ENCODE data around the gene VRK2. TPM values are rescaled to one million over a fixed set of nuclear protein-coding genes. Genes with fewer than 3 reads are reported as not detected.

Gene VRK2
- total RNA-seq, 1 experiment from 2014 or later = 20.1 TPM

DNA sequence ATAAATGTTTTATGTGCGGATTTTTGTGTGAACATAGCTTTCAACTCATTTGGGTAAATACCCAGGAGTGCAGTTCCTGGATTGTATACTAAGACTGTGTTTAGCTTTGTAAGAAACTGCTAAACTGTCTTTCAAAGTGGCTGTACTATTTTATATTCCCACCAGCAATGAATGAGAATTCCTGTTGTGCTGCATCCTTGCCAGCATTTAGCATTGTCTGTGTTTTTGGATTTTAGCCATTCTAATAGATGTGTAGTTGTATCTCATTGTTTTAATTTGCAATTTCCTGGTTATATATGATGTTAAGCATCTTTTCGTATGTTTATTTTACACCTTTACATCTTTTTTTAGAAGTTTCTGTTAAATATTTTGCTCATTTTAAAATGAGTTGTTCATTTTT is 24.2 kb downstream of the VRK2 start:
- H3K4me3 Mint-ChIP-seq = no peak overlapping the region
- ATAC-seq (no peak), DNase-seq (ENCODE audit: low spot score) (no peak)
- peaks cover 15% of the 10 kb centered on the region for H3K36me3 Mint-ChIP-seq
- CTCF ChIA-PET = no interaction called here
- H3K27me3 Mint-ChIP-seq (ENCODE audit: low read depth) = no peaks in the 10 kb centered on the region
- TF ChIP-seq ATF6 (CRISPR knock-in tag; IDR thresholded peaks at IDR 0.05) (no peak), ZNF396 (CRISPR knock-in tag; IDR thresholded peaks at IDR 0.05; ENCODE audit: borderline replicate concordance) (no peak), ZSCAN18 (CRISPR knock-in tag; IDR thresholded peaks at IDR 0.05) (no peak), ZNF232 (CRISPR knock-in tag; IDR thresholded peaks at IDR 0.05) (no peak), TEAD4 (CRISPR knock-in tag; IDR thresholded peaks at IDR 0.05) (no peak), ZNF317 (CRISPR knock-in tag; IDR thresholded peaks at IDR 0.05; ENCODE audit: borderline replicate concordance, low read depth) (no peak), ZNF512 (CRISPR knock-in tag; IDR thresholded peaks at IDR 0.05; ENCODE audit: borderline replicate concordance) (no peak)
- TF ChIP-seq, protein P1, sequence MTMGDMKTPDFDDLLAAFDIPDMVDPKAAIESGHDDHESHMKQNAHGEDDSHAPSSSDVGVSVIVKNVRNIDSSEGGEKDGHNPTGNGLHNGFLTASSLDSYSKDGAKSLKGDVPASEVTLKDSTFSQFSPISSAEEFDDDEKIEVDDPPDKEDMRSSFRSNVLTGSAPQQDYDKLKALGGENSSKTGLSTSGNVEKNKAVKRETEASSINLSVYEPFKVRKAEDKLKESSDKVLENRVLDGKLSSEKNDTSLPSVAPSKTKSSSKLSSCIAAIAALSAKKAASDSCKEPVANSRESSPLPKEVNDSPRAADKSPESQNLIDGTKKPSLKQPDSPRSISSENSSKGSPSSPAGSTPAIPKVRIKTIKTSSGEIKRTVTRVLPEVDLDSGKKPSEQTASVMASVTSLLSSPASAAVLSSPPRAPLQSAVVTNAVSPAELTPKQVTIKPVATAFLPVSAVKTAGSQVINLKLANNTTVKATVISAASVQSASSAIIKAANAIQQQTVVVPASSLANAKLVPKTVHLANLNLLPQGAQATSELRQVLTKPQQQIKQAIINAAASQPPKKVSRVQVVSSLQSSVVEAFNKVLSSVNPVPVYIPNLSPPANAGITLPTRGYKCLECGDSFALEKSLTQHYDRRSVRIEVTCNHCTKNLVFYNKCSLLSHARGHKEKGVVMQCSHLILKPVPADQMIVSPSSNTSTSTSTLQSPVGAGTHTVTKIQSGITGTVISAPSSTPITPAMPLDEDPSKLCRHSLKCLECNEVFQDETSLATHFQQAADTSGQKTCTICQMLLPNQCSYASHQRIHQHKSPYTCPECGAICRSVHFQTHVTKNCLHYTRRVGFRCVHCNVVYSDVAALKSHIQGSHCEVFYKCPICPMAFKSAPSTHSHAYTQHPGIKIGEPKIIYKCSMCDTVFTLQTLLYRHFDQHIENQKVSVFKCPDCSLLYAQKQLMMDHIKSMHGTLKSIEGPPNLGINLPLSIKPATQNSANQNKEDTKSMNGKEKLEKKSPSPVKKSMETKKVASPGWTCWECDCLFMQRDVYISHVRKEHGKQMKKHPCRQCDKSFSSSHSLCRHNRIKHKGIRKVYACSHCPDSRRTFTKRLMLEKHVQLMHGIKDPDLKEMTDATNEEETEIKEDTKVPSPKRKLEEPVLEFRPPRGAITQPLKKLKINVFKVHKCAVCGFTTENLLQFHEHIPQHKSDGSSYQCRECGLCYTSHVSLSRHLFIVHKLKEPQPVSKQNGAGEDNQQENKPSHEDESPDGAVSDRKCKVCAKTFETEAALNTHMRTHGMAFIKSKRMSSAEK (CRISPR knock-in tag; IDR thresholded peaks at IDR 0.05; ENCODE audit: borderline replicate concordance) = no peak
- POLR2A ChIA-PET = no interaction called here
- peaks cover 17% of the 10 kb centered on the region for H3K9me3 Mint-ChIP-seq
- H3K27ac Mint-ChIP-seq = no peak overlapping the region
- no peaks in the 10 kb centered on the region for H3K4me1 Mint-ChIP-seq

- ChIA-PET CTCF (no interaction called here), POLR2A (no interaction called here)
- H3K27me3 Mint-ChIP-seq (ENCODE audit: low read depth) = no peaks in the 10 kb centered on the region
- no peak for ATAC-seq
- no peak overlapping the region for H3K4me3 Mint-ChIP-seq
- H3K4me1 Mint-ChIP-seq = no peaks in the 10 kb centered on the region
- DNase-seq (ENCODE audit: low spot score) = no peak
- H3K36me3 Mint-ChIP-seq = peaks cover 15% of the 10 kb centered on the region
- H3K27ac Mint-ChIP-seq = no peak overlapping the region
- TF ChIP-seq FOXJ3 (CRISPR knock-in tag; IDR thresholded peaks at IDR 0.05; ENCODE audit: borderline replicate concordance) (no peak), EMX1 (CRISPR knock-in tag; IDR thresholded peaks at IDR 0.05) (no peak), ATF6 (CRISPR knock-in tag; IDR thresholded peaks at IDR 0.05) (no peak), E2F4 (CRISPR knock-in tag; IDR thresholded peaks at IDR 0.05; ENCODE audit: borderline replicate concordance, low read depth) (no peak), TCF7 (CRISPR knock-in tag; IDR thresholded peaks at IDR 0.05; ENCODE audit: low read depth) (no peak), ZNF317 (CRISPR knock-in tag; IDR thresholded peaks at IDR 0.05; ENCODE audit: borderline replicate concordance, low read depth) (no peak)
- TF ChIP-seq, protein P2, sequence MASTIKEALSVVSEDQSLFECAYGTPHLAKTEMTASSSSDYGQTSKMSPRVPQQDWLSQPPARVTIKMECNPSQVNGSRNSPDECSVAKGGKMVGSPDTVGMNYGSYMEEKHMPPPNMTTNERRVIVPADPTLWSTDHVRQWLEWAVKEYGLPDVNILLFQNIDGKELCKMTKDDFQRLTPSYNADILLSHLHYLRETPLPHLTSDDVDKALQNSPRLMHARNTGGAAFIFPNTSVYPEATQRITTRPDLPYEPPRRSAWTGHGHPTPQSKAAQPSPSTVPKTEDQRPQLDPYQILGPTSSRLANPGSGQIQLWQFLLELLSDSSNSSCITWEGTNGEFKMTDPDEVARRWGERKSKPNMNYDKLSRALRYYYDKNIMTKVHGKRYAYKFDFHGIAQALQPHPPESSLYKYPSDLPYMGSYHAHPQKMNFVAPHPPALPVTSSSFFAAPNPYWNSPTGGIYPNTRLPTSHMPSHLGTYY (CRISPR knock-in tag; IDR thresholded peaks at IDR 0.05) = no peak
- TF ChIP-seq, protein P3, sequence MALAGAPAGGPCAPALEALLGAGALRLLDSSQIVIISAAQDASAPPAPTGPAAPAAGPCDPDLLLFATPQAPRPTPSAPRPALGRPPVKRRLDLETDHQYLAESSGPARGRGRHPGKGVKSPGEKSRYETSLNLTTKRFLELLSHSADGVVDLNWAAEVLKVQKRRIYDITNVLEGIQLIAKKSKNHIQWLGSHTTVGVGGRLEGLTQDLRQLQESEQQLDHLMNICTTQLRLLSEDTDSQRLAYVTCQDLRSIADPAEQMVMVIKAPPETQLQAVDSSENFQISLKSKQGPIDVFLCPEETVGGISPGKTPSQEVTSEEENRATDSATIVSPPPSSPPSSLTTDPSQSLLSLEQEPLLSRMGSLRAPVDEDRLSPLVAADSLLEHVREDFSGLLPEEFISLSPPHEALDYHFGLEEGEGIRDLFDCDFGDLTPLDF (CRISPR knock-in tag; IDR thresholded peaks at IDR 0.05) = no peak
- TF ChIP-seq, protein P4, sequence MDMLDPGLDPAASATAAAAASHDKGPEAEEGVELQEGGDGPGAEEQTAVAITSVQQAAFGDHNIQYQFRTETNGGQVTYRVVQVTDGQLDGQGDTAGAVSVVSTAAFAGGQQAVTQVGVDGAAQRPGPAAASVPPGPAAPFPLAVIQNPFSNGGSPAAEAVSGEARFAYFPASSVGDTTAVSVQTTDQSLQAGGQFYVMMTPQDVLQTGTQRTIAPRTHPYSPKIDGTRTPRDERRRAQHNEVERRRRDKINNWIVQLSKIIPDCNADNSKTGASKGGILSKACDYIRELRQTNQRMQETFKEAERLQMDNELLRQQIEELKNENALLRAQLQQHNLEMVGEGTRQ (CRISPR knock-in tag; IDR thresholded peaks at IDR 0.05) = no peak
- peaks cover 17% of the 10 kb centered on the region for H3K9me3 Mint-ChIP-seq
These were observed 25.5 kb downstream of the VRK2 start for GRCh38 chr2:58072102-58072501.
